Raji (cell line): Measurements from ENCODE around the gene PSME3IP1.

Source experiments
- POLR2A ChIP-seq: IDR thresholded peaks from 2 replicates; pipeline ENCODE4 v1.6.1; 2011; ENCODE audit warnings: low read depth, low read length, control low read depth; ENCODE audit not compliant: insufficient read depth

The PSME3IP1 gene

DNA sequence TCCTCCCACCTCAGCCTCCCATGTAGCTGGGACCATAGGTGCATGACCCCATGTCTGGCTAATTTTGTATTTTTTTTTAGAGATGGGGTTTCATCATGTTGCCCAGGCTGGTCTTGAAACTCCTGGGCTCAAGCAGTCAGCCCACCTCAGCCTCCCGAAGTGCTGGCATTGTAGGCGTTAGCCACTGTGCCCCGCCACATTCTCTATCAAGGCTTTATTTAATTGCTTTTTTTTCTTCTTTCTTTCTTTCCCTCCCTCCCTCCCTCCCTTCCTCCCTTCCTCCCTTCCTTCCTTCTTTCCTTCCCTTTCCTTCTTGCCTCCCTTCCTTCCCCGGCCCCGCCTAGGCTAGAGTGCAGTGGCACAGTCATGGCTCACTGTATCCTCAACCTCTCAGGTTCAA, 23.9 kb upstream of the PSME3IP1 start:
- no peak for TF ChIP-seq POLR2A

DNA sequence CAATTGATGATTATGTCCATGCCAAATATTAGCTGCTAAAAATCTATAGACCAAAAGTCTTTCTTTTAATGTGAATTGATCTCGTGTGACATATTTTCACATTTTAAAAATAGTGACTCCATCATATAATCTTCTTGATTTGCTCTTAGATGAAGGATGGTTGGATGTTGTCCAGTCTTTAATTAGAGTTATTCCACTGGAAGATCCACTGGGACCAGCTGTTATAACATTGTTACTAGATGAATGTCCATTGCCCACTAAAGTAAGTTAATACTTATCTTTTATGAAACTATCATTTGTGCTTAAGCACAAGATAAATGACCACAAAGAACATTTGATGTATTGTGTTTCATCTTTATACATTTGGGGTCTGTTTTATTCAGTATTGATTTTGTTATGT, 23.1 kb upstream of the PSME3IP1 start:
- TF ChIP-seq POLR2A, result no peak

DNA sequence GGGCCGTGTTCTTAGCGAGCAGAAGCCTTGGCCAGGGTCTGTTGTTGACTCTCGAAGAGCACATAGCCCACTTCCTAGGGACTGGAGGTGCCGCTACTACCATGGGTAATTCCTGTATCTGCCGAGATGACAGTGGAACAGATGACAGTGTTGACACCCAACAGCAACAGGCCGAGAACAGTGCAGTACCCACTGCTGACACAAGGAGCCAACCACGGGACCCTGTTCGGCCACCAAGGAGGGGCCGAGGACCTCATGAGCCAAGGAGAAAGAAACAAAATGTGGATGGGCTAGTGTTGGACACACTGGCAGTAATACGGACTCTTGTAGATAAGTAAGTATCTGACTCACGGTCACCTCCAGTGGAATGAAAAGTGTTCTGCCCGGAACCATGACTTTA, 18.8 kb upstream of the PSME3IP1 start:
- TF ChIP-seq POLR2A, result no peak

DNA sequence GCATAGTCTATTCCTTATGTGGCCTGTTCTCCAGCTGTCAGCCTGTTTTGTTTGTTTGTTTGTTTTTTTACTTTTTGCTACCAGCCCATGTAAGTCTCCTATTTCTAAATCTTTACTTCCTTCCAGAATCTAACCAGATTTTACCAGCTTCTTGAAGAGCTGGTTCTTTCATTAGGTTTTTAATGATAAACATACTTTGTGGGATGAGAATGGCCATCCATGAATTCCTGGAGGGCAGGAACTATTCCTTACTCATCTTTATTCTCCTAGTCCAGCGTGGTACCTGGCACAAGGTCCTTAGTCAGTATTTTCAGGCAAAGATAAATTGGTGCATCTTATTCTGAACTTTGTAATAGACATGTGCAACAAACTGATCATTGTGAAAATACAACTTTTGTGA, 17.6 kb upstream of the PSME3IP1 start:
- TF ChIP-seq POLR2A, result no peak

DNA sequence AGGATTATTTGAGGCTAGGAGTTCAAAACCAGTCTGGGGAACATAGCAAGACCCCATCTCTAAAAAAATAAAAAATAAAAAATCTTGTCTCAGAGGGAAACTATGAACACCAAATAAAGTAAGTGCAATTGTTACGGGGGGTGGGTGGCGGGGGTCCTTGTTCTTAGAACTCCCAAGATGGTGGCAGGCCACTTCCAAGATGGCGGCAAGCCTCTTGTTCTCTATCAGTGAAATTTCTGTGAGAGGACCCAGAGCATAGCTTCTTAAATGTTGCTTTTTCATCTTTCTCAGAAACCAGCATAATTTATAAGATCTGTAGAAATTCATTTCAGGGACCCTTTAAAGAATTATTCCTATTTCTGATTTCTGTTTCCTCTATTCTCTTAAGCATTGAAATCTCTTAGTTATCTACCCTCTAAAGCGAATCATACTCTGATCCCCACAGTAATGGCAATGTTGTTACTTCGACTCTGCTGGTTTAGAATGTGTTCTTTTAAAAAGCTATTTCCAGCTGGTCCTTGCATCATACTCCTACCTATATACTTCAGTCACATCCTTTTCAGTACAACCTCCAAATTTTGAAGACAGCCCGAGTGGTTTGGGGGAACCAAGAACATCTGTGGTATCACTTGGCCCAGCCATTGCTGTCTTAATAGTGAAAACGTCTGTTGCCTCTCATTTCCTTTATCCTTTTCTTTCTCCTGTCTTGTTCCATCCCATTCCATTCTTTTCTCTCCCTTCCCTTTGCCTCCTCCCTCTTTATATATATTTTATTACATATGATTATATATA, 16.5 kb upstream of the PSME3IP1 start:
- TF ChIP-seq POLR2A, result no peak

DNA sequence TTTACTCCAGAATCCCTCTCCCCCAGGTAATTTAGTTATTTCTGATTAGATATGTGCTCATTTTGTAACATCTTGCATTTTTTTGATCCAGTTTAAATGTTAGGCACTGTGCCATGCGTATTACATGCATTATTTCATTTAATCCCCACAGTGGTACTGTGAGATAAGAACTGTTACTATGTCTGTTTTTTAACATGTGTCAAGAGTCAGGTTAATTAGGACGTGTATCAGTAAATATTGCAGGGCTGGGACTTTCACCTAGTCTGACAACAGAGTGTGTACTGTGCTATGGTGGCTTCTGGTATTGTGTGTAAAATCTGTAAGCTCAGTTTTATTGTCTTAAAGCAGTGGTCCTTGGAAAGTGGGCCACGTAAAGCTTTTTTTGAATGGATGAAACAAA, 10.9 kb upstream of the PSME3IP1 start:
- no peak for TF ChIP-seq POLR2A

DNA sequence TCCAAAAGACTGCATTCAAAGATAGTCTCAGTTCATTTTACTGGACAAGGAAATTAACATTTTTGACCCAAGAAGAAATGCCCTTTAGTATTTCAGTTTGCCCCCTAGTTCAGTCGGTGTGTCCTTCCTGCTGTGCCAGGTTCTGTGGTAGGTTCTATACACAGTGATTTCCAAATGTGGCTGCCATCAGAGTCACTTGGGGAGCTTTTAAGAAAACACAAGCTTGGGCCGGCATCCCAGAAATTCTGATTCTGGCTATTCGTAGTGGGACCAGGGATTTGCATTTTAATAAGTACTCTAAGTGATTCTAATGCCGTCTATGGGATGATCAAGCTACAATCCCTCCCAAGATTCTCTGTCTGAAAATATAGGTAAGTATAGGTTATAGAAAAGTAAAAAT, 10.4 kb upstream of the PSME3IP1 start:
- no peak for TF ChIP-seq POLR2A

DNA sequence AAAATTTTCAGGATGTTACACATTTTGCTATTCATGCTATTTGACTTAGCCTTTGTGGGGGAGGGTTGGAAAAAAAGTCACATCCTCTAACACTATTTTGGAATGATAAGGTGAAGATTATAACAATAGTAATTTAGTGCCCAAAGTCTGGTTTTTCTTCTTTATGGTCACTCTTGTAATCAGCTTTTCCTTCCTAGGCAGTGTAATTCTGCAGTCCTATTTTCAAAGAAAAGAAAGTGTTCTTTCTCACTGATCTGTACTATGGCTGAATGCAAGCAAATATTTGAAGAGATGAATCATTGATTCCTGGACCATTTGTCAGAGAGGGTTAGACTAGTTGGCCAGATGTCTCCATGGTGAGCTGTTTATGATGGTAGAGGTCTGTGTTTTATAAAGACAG, 8.7 kb upstream of the PSME3IP1 start:
- TF ChIP-seq POLR2A, result no peak

DNA sequence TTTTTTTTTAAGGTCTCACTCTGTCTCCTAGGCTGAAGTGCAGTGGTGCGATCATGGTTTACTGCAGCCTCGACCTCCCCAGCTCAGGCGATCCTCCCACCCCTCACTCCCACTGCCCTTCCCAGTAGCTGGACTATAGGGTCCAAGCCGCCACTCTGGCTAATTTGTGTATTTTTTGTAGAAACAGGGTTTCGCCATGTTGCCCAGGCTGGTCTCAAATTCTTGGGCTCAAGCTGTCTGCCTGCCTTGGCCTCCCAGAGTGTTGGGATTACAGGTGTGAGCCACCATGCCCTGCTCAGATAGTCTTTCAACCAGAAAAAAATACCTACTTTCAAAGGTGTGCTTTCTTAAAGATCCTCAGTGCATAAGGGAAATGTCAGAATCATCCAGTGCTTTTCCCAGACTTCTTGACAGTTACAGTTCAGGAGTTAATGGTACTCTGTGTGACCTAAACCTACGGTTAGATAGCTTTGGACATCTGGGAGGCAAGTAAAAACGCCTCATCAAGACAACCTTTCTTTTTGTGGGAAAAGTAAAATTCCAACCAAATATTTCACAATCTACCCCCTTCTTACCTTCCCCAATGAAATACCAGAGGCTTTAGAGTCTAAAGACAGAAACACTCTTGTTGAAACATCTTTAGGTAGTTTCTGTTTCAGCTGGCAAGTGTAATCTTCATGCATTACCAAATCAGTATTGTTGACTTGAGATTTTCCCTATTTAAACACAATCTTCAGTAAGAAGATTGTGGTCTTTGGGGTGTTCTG, 7.1 kb upstream of the PSME3IP1 start:
- no peak for TF ChIP-seq POLR2A

DNA sequence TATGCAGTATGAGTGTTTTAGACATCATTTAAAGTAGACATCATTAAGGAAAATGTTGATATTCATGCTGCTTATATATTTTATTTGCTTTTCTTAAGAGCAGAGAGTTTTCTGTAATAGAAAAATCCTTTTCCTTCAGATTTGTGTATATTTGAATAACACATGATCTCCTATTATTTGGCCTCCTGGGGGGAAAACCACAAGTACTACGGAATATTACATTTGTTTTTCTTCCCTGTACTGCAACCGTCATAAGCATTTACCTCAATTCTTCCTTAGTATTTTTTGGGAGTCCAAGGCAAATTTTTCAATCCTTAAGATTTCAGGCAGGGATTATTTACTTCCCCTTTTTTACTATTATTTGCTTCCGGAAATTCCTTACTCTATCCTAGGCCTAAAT, 6.3 kb upstream of the PSME3IP1 start:
- no peak for TF ChIP-seq POLR2A

DNA sequence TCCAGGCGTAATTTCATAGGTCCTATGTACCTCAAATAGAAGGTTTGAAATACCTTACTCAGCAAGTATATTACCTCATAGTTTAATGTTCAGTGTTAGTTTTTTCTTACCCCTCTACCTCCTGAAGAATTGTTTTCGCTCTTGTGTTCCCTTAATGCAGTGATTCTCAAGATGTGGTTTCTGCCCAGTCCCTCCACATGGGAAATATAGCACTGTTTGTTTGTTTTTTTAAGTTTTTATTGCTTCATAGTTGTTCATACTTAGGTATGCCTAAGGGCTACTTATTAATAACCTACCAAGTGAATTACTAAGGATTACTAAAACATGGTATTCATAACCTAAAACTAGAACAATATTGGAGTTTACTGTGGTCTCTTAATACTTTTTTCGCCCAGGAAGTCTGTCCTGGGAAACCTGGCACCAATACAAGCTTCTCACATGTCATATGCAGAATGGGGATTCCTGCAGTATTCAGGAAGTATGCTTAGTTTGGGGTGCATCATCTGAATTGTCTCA, 5.3 kb upstream of the PSME3IP1 start:
- TF ChIP-seq POLR2A, result no peak

DNA sequence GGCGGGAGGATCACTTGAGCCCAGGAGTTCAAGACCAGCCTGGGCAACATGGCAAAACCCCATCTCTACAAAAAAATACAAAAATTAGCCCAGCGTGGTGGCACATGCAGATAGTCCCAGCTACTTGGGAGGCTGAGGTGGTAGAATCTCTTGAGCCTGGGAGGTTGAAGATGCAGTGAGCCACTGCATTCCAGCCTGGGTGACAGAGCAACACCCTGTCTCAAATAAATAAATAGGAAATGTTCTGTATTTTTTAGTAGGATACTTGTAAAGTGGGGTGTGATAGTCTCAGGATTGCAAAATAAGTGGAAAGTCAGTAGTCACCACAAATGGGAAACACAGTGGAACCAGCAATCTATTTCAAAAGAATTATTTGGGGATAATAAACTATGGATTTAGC, 4.3 kb upstream of the PSME3IP1 start:
- no peak for TF ChIP-seq POLR2A

DNA sequence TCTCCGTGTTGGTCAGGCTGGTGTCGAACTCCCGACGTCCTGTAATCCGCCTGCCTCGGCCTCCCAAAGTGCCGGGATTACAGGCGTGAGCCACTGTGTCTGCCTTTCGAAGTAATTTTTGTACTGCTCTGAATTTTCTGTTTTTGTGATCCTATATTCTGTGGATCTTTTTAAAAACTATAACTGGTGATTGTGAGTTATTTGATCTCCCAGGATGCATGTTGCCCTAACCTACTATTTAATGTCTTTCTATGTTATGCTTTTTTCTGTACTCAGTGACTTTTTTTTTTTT, 2.8 kb upstream of the PSME3IP1 start:
- TF ChIP-seq POLR2A, result no peak

DNA sequence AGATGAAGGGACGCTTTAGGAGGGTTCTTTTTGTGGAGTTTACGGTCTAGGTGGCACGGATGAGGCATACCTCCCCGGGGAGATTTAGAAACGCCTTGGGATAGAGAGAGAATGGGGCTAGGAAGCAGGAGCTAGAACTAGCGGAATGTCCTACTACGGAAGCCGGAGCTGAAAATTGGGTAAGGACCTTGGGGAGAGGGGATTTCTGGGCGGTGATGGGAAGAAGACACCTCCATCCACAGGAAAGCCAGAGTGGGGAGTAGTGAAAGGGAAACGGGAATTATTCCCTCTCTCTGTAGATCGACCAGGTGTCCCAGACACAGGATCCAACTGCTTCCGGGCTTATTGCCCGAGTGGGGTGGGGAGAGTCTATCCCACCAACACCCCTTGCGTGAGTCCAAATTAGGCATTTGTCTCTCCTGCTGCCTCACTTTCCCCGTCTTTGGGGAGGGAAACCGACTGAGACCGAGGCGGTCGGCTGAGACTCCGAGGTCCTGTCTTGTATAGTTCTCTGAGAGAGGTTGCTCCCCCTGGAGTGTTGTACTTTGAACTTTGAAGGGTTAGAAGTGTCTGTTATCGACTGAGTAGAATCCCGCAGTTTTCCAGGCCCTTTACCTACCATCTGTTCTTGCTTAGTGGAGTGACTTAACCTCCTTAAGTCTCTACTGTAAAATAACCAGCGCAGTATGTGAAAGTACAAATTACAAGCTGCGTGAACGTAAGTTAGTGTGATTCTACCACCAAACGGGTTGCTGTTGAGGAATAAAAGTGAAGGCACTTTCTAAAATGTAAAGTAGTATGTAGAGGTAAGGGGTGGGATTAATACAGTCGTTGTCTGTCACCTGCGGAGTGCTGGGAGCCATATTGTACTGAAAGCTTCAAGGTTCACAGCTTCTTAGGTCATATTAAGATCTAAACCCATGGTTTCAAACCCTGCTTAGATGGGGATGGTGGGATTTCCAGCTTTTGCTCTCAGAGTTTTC, 1.3 kb upstream of the PSME3IP1 start:
- 0 out of 2 replicates have a peak, but pooled peaks have one; percentile 20 for TF ChIP-seq POLR2A

DNA sequence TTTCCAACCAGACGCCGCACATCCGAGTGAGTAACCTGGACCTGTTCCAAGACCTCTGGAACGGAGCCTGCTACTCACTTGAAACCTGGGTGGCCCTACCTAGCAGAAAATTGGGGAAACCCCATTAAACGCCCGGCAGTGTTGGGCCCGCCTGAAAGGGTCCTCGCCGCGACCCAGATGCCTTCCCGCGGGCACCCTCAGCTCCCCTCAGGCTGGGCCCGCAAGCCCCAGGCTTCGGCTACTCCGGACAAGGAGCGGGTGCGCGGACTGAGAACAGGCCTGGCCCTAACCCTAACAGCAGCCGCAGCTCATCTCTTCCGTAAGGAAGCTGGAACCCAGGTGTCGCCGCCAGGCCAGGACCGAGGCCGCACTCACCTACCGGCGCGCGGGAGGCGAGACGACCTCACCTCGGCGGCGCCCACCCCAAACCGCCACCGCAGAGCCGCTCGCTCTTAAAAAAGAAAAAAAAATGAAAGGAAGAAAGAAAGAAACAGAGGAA, 344 bp downstream of the PSME3IP1 start:
- TF ChIP-seq POLR2A, result no peak

DNA sequence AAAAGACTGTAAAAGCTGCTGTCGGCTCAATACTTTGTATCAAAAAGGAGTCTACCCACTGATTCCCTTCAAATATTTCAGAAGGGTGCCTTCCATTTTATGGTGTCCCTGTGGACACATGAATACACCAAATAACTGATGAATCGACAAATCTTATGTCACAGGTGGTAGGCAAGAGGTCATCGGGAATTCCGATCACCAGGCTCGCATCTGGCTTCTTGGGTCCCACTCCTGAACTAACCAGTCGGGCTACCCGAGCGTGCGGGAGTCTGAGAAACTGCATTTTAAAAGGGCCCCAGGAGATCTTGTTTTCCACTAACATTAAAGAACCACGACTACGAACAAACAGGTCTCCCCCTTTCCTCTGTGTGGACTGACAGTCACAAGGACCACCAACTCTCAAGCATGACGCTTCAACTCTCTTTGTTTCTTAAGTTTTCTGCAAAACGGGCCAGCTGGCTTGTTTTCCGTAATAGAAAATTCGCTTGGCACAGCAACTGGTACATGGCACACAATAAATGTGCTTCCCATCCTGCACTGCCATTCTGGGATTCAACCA, 873 bp downstream of the PSME3IP1 start:
- TF ChIP-seq POLR2A, result no peak
